ENCODE results near the gene CACNA2D3.

Gene CACNA2D3

GRCh38 chr3:54858093-54858785 is 735.9 kb downstream of the CACNA2D3 start:
- peak; percentile 81 for DNase-seq

GRCh38 chr3:54859184-54859583 is 736.8 kb downstream of the CACNA2D3 start:
- peak; percentile 88 for DNase-seq

GRCh38 chr3:54861248-54862067 is 739.1 kb downstream of the CACNA2D3 start:
- no peak for DNase-seq

GRCh38 chr3:54862526-54862925 is 740.2 kb downstream of the CACNA2D3 start:
- no peak for DNase-seq

- no peak for DNase-seq
These were observed 741.0 kb downstream of the CACNA2D3 start for GRCh38 chr3:54863366-54863765.

GRCh38 chr3:54863786-54864185 is 741.4 kb downstream of the CACNA2D3 start:
- no peak for DNase-seq

- no peak for DNase-seq
These were observed 743.0 kb downstream of the CACNA2D3 start for GRCh38 chr3:54865316-54865715.

GRCh38 chr3:54866251-54866650 is 743.9 kb downstream of the CACNA2D3 start:
- DNase-seq = no peak

GRCh38 chr3:54870423-54870822 is 748.1 kb downstream of the CACNA2D3 start:
- peak; percentile 98 for DNase-seq

GRCh38 chr3:54871867-54872266 is 749.5 kb downstream of the CACNA2D3 start:
- no peak for DNase-seq

- no peak for DNase-seq
These were observed 751.0 kb downstream of the CACNA2D3 start for GRCh38 chr3:54873059-54874010.

GRCh38 chr3:54874816-54875556 is 752.6 kb downstream of the CACNA2D3 start:
- no peak for DNase-seq

GRCh38 chr3:54875596-54876268 is 753.4 kb downstream of the CACNA2D3 start:
- no peak for DNase-seq

GRCh38 chr3:54876694-54877093 is 754.3 kb downstream of the CACNA2D3 start:
- no peak for DNase-seq

- peak; percentile 67 for DNase-seq
These were observed 755.4 kb downstream of the CACNA2D3 start for GRCh38 chr3:54877730-54878129.

GRCh38 chr3:54878145-54878544 is 755.8 kb downstream of the CACNA2D3 start:
- peak; percentile 59 for DNase-seq

- peak; percentile 96 for DNase-seq
These were observed 759.9 kb downstream of the CACNA2D3 start for GRCh38 chr3:54882129-54882833.

GRCh38 chr3:54888162-54888561 is 765.8 kb downstream of the CACNA2D3 start:
- no peak for DNase-seq

GRCh38 chr3:54888873-54889272 is 766.5 kb downstream of the CACNA2D3 start:
- DNase-seq = peak; percentile 50

GRCh38 chr3:54889731-54890130 is 767.4 kb downstream of the CACNA2D3 start:
- no peak for DNase-seq

- DNase-seq = peak; percentile 97
These were observed 769.2 kb downstream of the CACNA2D3 start for GRCh38 chr3:54891540-54891897.
